Effector memory CD4-positive, alpha-beta T cell (primary cell): ENCODE results near the gene OR51E1.

Source experiments
- DNase-seq, 3 donors: peaks; one replicate each; pipeline ENCODE4 v3.0.0-alpha.2; 2020
- H3K27ac ChIP-seq: 2 replicates; pipeline ENCODE4 v1.7.0; 2013; ENCODE audit warnings: mild to moderate bottlenecking, low read length, moderate library complexity; ENCODE audit not compliant: insufficient read depth, poor library complexity, severe bottlenecking
- H3K27me3 ChIP-seq: replicated peaks from 2 replicates; pipeline ENCODE4 v1.7.0; 2013; ENCODE audit warnings: mild to moderate bottlenecking, low read length; ENCODE audit not compliant: insufficient read depth, control insufficient read depth, poor library complexity, severe bottlenecking
- H3K36me3 ChIP-seq: 2 replicates; pipeline ENCODE4 v1.7.0; 2013; ENCODE audit warnings: mild to moderate bottlenecking, low read length, moderate library complexity; ENCODE audit not compliant: control insufficient read depth, insufficient read depth
- H3K4me1 ChIP-seq: 2 replicates; pipeline ENCODE4 v1.7.0; 2013; ENCODE audit warnings: low read length, mild to moderate bottlenecking; ENCODE audit not compliant: control insufficient read depth, insufficient read depth, poor library complexity, severe bottlenecking
- H3K4me3 ChIP-seq: 2 replicates; pipeline ENCODE4 v1.7.0; 2013; ENCODE audit warnings: low read length, low read depth, mild to moderate bottlenecking; ENCODE audit not compliant: insufficient read depth, poor library complexity, severe bottlenecking
- H3K9me3 ChIP-seq: 2 replicates; pipeline ENCODE4 v1.7.0; 2013; ENCODE audit warnings: mild to moderate bottlenecking, low read length, moderate library complexity; ENCODE audit not compliant: control insufficient read depth

Gene OR51E1

DNA sequence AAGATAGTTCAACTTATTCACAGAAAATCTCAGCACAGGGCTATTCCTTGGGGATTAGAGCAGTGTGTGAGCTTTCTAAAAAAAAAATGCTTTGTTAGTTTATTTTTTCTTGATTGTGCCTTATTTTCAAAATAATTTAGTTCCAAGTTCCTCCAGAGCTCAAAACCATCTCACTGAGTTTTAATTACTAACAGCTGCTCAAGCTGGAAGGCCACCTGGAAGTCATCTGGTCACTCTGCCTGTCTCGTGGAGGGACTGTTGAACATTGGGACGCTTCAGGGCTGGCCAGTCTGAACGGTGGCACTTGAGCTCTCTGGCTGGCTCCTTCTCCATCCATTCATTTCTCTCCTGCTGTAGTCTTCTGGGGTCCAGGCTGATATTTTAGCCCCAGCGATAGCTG is 4.0 kb downstream of the OR51E1 start:
- no peak for DNase-seq
- no peak overlapping the region for H3K4me3 ChIP-seq
- no peaks in the 10 kb centered on the region for H3K4me1 ChIP-seq
- no peaks in the 10 kb centered on the region for H3K27me3 ChIP-seq
- H3K9me3 ChIP-seq = no peaks in the 10 kb centered on the region
- H3K36me3 ChIP-seq = no peaks in the 10 kb centered on the region
- H3K27ac ChIP-seq = no peak overlapping the region

- Histone ChIP-seq H3K36me3 (no peaks in the 10 kb centered on the region), H3K27me3 (no peaks in the 10 kb centered on the region), H3K4me3 (no peak overlapping the region), H3K27ac (no peak overlapping the region), H3K9me3 (no peaks in the 10 kb centered on the region), H3K4me1 (no peaks in the 10 kb centered on the region)
- no peak for DNase-seq
Measured at GRCh38 chr11:4654635-4655369, 11.0 kb downstream of the OR51E1 start.

- H3K9me3 ChIP-seq = no peaks in the 10 kb centered on the region
- H3K36me3 ChIP-seq = no peaks in the 10 kb centered on the region
- H3K27me3 ChIP-seq = no peaks in the 10 kb centered on the region
- no peaks in the 10 kb centered on the region for H3K4me1 ChIP-seq
- DNase-seq = no peak
- H3K4me3 ChIP-seq = no peak overlapping the region
- H3K27ac ChIP-seq = no peak overlapping the region
Measured at GRCh38 chr11:4658629-4659445, 15.1 kb downstream of the OR51E1 start.

DNA sequence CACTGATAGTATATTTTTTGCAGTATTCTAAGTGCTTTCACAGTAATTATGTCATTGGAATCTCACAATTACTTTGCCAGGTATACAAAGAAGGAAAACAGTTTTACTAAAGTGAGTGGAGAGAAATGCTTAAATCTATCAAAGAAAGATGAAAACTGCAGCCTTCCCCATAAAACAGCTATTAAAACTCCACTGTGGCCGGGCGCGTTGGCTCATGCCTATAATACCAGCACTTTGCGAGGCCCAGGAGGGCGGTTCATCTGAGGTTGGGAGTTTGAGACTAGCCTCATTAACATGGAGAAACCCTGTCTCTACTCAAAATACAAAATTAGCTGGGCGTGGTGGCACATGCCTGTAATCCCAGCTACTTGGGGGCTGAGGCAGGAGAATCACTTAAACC is 19.1 kb downstream of the OR51E1 start:
- DNase-seq = no peak
- Histone ChIP-seq H3K27ac (no peak overlapping the region), H3K36me3 (no peaks in the 10 kb centered on the region), H3K4me3 (no peak overlapping the region), H3K9me3 (no peaks in the 10 kb centered on the region), H3K27me3 (no peaks in the 10 kb centered on the region), H3K4me1 (no peaks in the 10 kb centered on the region)

DNA sequence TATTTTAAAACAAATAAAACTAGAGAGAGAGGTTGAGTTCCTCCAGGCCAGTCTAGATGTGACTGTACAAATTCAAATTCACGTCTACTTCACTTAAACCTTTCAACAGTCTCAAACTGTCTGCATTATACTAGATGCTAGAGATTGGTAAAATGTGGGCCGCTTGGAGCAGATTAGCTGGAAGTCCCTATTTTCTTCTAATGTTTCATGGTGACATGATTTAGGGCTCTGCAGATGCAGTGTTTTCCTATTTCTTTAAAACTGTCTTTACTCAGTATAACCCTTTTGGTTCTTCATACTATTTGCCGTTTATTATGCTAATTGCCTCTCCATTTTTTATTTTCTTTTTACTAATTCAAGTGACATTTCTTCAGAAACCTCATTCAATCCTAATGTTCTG is 20.4 kb downstream of the OR51E1 start:
- H3K36me3 ChIP-seq = no peaks in the 10 kb centered on the region
- no peak for DNase-seq

GRCh38 chr11:4664786-4665185 is 21.0 kb downstream of the OR51E1 start:
- no peak for DNase-seq
- Histone ChIP-seq H3K9me3 (no peaks in the 10 kb centered on the region), H3K4me3 (no peak overlapping the region), H3K4me1 (no peaks in the 10 kb centered on the region), H3K27me3 (no peaks in the 10 kb centered on the region), H3K27ac (no peak overlapping the region), H3K36me3 (no peaks in the 10 kb centered on the region)

More for the DNA sequence above, 20.4 kb downstream of the OR51E1 start:
- no peak overlapping the region for H3K27ac ChIP-seq
- no peak overlapping the region for H3K4me3 ChIP-seq
- no peaks in the 10 kb centered on the region for H3K9me3 ChIP-seq
- H3K4me1 ChIP-seq = no peaks in the 10 kb centered on the region
- no peaks in the 10 kb centered on the region for H3K27me3 ChIP-seq

DNA sequence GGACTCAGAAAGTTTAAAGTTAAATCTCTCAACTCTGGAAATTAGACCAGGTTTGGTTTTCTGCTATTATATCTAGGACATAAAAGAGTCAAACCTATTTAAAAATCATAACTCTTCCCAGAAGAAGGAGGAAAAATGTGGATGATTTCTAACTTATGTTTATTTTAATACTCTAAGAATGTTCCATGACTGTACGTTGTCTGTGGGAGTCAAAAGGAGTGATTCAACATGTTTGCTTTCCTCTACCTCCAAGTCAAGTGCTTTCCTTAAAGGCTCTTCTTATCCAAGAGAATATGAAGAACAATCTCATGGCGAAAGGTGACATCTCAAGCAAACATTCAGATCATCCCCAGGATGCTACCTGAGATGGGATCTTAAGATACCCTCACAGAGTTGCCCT is 21.6 kb downstream of the OR51E1 start:
- Histone ChIP-seq H3K9me3 (no peaks in the 10 kb centered on the region), H3K36me3 (no peaks in the 10 kb centered on the region), H3K27me3 (no peaks in the 10 kb centered on the region), H3K27ac (no peak overlapping the region), H3K4me1 (no peaks in the 10 kb centered on the region), H3K4me3 (no peak overlapping the region)
- no peak for DNase-seq

DNA sequence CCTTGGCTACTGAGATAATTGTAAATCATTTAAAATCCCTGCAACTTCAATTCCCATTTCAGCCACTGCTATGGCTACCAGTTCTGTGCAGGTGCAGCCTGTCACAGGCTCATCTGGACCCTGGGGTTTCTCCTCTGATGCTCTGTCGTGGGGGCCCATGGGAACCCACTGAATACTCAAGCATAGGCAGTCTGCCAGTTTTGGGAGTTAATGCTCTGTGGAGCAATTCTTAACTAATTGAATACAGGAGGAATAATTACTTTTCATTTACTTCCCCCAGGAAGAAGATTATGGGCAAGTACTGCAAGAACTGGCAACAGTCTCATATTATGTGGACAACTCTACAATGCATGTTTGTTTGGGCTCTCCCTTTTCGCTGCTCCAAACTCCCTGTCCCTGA is 28.0 kb downstream of the OR51E1 start:
- no peak overlapping the region for H3K27ac ChIP-seq
- no peaks in the 10 kb centered on the region for H3K4me1 ChIP-seq
- no peaks in the 10 kb centered on the region for H3K27me3 ChIP-seq
- DNase-seq = no peak
- H3K36me3 ChIP-seq = no peaks in the 10 kb centered on the region
- H3K9me3 ChIP-seq = no peaks in the 10 kb centered on the region
- no peak overlapping the region for H3K4me3 ChIP-seq

DNA sequence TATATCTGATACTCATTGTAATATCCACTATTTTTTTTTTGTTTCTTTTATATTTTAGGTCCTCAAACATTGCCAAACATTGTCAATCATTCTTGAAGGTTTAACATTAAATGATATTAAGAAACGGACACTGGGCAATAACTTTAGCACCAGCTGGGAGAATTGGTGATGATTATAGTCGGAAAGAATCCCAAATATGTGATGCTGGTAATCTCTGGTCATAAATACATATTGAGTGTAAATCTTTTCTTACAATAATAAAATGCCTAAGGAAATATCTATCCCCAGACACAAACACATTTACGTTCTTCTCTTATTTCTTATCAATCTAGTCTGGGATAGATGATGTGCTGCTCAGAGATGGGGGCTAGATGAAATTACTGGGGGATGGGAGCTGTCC is 28.7 kb downstream of the OR51E1 start:
- H3K4me1 ChIP-seq = no peaks in the 10 kb centered on the region
- no peaks in the 10 kb centered on the region for H3K36me3 ChIP-seq
- no peak for DNase-seq
- no peaks in the 10 kb centered on the region for H3K9me3 ChIP-seq
- no peak overlapping the region for H3K27ac ChIP-seq
- no peaks in the 10 kb centered on the region for H3K27me3 ChIP-seq
- H3K4me3 ChIP-seq = no peak overlapping the region

- no peak for DNase-seq
- Histone ChIP-seq H3K4me3 (no peak overlapping the region), H3K4me1 (no peaks in the 10 kb centered on the region), H3K9me3 (no peaks in the 10 kb centered on the region), H3K27me3 (no peaks in the 10 kb centered on the region), H3K36me3 (no peaks in the 10 kb centered on the region), H3K27ac (no peak overlapping the region)
Measured at GRCh38 chr11:4673781-4674180, 30.0 kb downstream of the OR51E1 start.
